SK-N-SH treated with all-trans-retinoic acid at 6 μM for 48 hours (cell line): ENCODE measurements around the gene PCDHGA7.

Source experiments
- ARNTL ChIP-seq: fragments of 450-650 bp; formaldehyde crosslinking; IDR thresholded peaks from 2 replicates; pipeline ENCODE4 v1.5.0; 2020; ENCODE audit warnings: low read depth, mild to moderate bottlenecking, moderate library complexity, borderline replicate concordance
- CREB5 ChIP-seq: fragments of 250-450 bp; sonication (Bioruptor Pico); IDR thresholded peaks from 2 replicates; pipeline ENCODE4 v1.5.1; 2020; ENCODE audit warnings: low read depth, mild to moderate bottlenecking, moderate library complexity
- CSRNP3 ChIP-seq: fragments of 250-450 bp; sonication (Bioruptor Pico); IDR thresholded peaks from 2 replicates; pipeline ENCODE4 v1.5.1; 2021; ENCODE audit warnings: mild to moderate bottlenecking, moderate library complexity
- PPARA ChIP-seq: fragments of 250-450 bp; sonication (Bioruptor Pico); IDR thresholded peaks from 2 replicates; pipeline ENCODE4 v1.5.0; 2020; ENCODE audit warnings: mild to moderate bottlenecking, borderline replicate concordance
- SNAI2 ChIP-seq: fragments of 250-450 bp; sonication (Bioruptor Pico); IDR thresholded peaks from 2 replicates; pipeline ENCODE4 v1.5.0; 2020; ENCODE audit warnings: mild to moderate bottlenecking, moderate library complexity
- ZFP30 ChIP-seq: fragments of 450-650 bp; formaldehyde crosslinking; IDR thresholded peaks from 2 replicates; pipeline ENCODE4 v1.5.0; 2022; ENCODE audit warnings: mild to moderate bottlenecking, moderate library complexity
- ZNF8 ChIP-seq: fragments of 450-650 bp; formaldehyde crosslinking; IDR thresholded peaks from 2 replicates; pipeline ENCODE4 v1.5.0; 2020; ENCODE audit warnings: mild to moderate bottlenecking, moderate library complexity
- TF ChIP-seq, protein P1 (sequence below): fragments of 250-450 bp; sonication (Bioruptor Pico); IDR thresholded peaks from 2 replicates; pipeline ENCODE4 v1.8.0; 2020; ENCODE audit warnings: mild to moderate bottlenecking, moderate library complexity, borderline replicate concordance

DNA sequence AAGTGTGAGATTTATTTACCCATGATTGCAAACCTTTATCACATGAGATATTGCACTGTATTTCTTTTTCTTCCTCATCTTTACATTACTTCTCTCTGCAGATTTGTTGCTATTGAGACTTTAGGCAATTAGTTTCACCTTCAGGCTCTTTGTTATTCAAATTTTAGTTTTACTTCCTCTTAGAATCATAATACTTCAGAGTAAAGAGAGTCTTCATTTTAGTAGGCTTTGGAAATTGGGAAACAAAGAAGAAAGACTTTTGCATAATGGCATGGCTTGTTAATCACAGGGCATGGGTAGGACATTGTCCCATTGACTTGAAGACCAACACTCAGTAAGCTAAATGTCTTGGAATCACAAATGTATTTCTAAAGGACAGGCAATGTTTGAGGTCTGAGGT, 19.8 kb upstream of the PCDHGA7 start:
- TF ChIP-seq ARNTL (CRISPR knock-in tag) = no peak
- TF ChIP-seq CREB5 (CRISPR knock-in tag) = no peak
- no peak for TF ChIP-seq CSRNP3 (CRISPR knock-in tag)
- no peak for TF ChIP-seq ZFP30
- no peak for TF ChIP-seq SNAI2
- TF ChIP-seq, protein P1, sequence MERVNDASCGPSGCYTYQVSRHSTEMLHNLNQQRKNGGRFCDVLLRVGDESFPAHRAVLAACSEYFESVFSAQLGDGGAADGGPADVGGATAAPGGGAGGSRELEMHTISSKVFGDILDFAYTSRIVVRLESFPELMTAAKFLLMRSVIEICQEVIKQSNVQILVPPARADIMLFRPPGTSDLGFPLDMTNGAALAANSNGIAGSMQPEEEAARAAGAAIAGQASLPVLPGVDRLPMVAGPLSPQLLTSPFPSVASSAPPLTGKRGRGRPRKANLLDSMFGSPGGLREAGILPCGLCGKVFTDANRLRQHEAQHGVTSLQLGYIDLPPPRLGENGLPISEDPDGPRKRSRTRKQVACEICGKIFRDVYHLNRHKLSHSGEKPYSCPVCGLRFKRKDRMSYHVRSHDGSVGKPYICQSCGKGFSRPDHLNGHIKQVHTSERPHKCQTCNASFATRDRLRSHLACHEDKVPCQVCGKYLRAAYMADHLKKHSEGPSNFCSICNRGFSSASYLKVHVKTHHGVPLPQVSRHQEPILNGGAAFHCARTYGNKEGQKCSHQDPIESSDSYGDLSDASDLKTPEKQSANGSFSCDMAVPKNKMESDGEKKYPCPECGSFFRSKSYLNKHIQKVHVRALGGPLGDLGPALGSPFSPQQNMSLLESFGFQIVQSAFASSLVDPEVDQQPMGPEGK = no peak
- no peak for TF ChIP-seq PPARA
- TF ChIP-seq ZNF8 (CRISPR knock-in tag) = no peak
